ENCODE results near the gene DACT2.
"Not testable (repeated sequence)": the region's sequence is repeated elsewhere in the genome, so short reads cannot be mapped to it uniquely, and the experiment has no call there.

The DACT2 gene

GRCh38 chr6:168301648-168302398 is 17.8 kb downstream of the DACT2 start:
- FAIRE-seq, result no peak

- FAIRE-seq, result no peak
Observed at GRCh38 chr6:168300975-168301647, 18.5 kb downstream of the DACT2 start.

- FAIRE-seq, result no peak
Observed at GRCh38 chr6:168299541-168300511, 19.8 kb downstream of the DACT2 start.

- FAIRE-seq, result no peak
Observed at GRCh38 chr6:168297643-168298042, 21.9 kb downstream of the DACT2 start.

GRCh38 chr6:168294901-168295300 is 24.7 kb downstream of the DACT2 start:
- FAIRE-seq, result no peak

- FAIRE-seq, result no peak
Observed at GRCh38 chr6:168293636-168294530, 25.7 kb downstream of the DACT2 start.

GRCh38 chr6:168292826-168293225 is 26.8 kb downstream of the DACT2 start:
- FAIRE-seq, result no peak

GRCh38 chr6:168291450-168291849 is 28.1 kb downstream of the DACT2 start:
- no peak for FAIRE-seq

GRCh38 chr6:168290095-168290494 is 29.5 kb downstream of the DACT2 start:
- no peak for FAIRE-seq

GRCh38 chr6:168289571-168289962 is 30.0 kb downstream of the DACT2 start:
- FAIRE-seq, result no peak

- no peak for FAIRE-seq
Observed at GRCh38 chr6:168288781-168289570, 30.6 kb downstream of the DACT2 start.

- not testable (repeated sequence) for FAIRE-seq
Observed at GRCh38 chr6:168287460-168287859, 32.1 kb downstream of the DACT2 start.

GRCh38 chr6:168286771-168287446 is 32.7 kb downstream of the DACT2 start:
- FAIRE-seq, result not testable (repeated sequence)

- no peak for FAIRE-seq
Observed at GRCh38 chr6:168286116-168286515, 33.5 kb downstream of the DACT2 start.

GRCh38 chr6:168285456-168285855 is 34.1 kb downstream of the DACT2 start:
- FAIRE-seq, result no peak

GRCh38 chr6:168284187-168284586 is 35.4 kb downstream of the DACT2 start:
- no peak for FAIRE-seq

- no peak for FAIRE-seq
Observed at GRCh38 chr6:168283686-168284025, 35.9 kb downstream of the DACT2 start.

- FAIRE-seq, result no peak
Observed at GRCh38 chr6:168282985-168283685, 36.4 kb downstream of the DACT2 start.

- FAIRE-seq, result no peak
Observed at GRCh38 chr6:168281826-168282225, 37.8 kb downstream of the DACT2 start.

GRCh38 chr6:168281314-168281713 is 38.3 kb downstream of the DACT2 start:
- FAIRE-seq, result not testable (repeated sequence)

Data from colon (tissue), 2 donors.